Keratinocyte (primary cell): ENCODE data around the gene CDK14. TPM values are rescaled to one million over a fixed set of nuclear protein-coding genes. Genes with fewer than 3 reads are reported as not detected.

Source experiments
- DNase-seq: peaks from one replicate; pipeline ENCODE4 v3.0.0-alpha.2; 2011; ENCODE audit warnings: low read depth, missing footprints, low spot score
- FAIRE-seq: peaks from 2 replicates; lab custom pipeline; 2011; peaks lifted over from hg19 to GRCh38; lab: Jason Lieb, UNC
- H2AFZ ChIP-seq: 2 replicates; pipeline ENCODE4 v1.6.0; 2012; ENCODE audit warnings: low read length, control low read depth, inconsistent platforms; ENCODE audit not compliant: control insufficient read depth
- H3K27ac ChIP-seq: 2 replicates; pipeline ENCODE4 v1.5.1; 2011; ENCODE audit warnings: low read length; ENCODE audit not compliant: control insufficient read depth, insufficient read depth
- H3K27me3 ChIP-seq: 3 replicates; pipeline ENCODE4 v1.6.0; 2011; ENCODE audit warnings: low read length; ENCODE audit not compliant: control insufficient read depth, insufficient read depth; ENCODE audit errors: extremely low read depth
- H3K36me3 ChIP-seq, 2 experiments: 2 replicates in 1 of 2; 3 replicates in 1 of 2; pipeline ENCODE4 v1.5.1; 2011; ENCODE audit warnings: low read length in 2 of 2, mild to moderate bottlenecking in 1 of 2; ENCODE audit not compliant: control insufficient read depth in 2 of 2, insufficient read depth in 2 of 2; ENCODE audit errors: extremely low read depth in 1 of 2
- H3K4me1 ChIP-seq: 3 replicates; pipeline ENCODE4 v1.5.1; 2011; ENCODE audit warnings: low read length; ENCODE audit not compliant: control insufficient read depth, insufficient read depth; ENCODE audit errors: extremely low read depth
- H3K4me2 ChIP-seq: 3 replicates; pipeline ENCODE4 v1.6.0; 2011; ENCODE audit warnings: low read depth, low read length; ENCODE audit not compliant: control insufficient read depth, insufficient read depth; ENCODE audit errors: extremely low read depth
- H3K4me3 ChIP-seq, 3 experiments: fragments of 200-600 bp in 1 of 3; sonication (generic) in 1 of 3; 2 replicates in 2 of 3; 3 replicates in 1 of 3; pipeline ENCODE4 v1.5.1; 2011 to 2016; ENCODE audit warnings: low read length in 3 of 3, mild to moderate bottlenecking in 3 of 3, control low read depth in 2 of 3, inconsistent platforms in 1 of 3, low read depth in 1 of 3, mixed read lengths in 1 of 3, mixed run types in 1 of 3, moderate library complexity in 1 of 3; ENCODE audit not compliant: control insufficient read depth in 2 of 3, insufficient read depth in 2 of 3; ENCODE audit errors: extremely low read depth in 1 of 3
- H3K79me2 ChIP-seq: 2 replicates; pipeline ENCODE4 v1.6.0; 2012; ENCODE audit warnings: low read length; ENCODE audit not compliant: control insufficient read depth, insufficient read depth
- H3K9ac ChIP-seq: 3 replicates; pipeline ENCODE4 v1.6.0; 2011; ENCODE audit warnings: low read length; ENCODE audit not compliant: control insufficient read depth, insufficient read depth; ENCODE audit errors: extremely low read depth
- H3K9me1 ChIP-seq: 3 replicates; pipeline ENCODE4 v1.6.0; 2011; ENCODE audit warnings: low read length; ENCODE audit not compliant: control insufficient read depth, insufficient read depth; ENCODE audit errors: extremely low read depth
- H3K9me3 ChIP-seq: 2 replicates; pipeline ENCODE4 v1.5.1; 2012; ENCODE audit warnings: low read depth, low read length; ENCODE audit not compliant: control insufficient read depth
- H4K20me1 ChIP-seq: 3 replicates; pipeline ENCODE4 v1.6.0; 2011; ENCODE audit warnings: low read length; ENCODE audit not compliant: control insufficient read depth, insufficient read depth; ENCODE audit errors: extremely low read depth
- CTCF ChIP-seq, 3 experiments: IDR thresholded peaks in 1 of 3; conservative IDR thresholded peaks in 1 of 3; optimal IDR thresholded peaks in 1 of 3; 2 replicates in 2 of 3; 3 replicates in 1 of 3; pipeline versions ENCODE3 to v1.5.1; 2011; ENCODE audit warnings: low read length in 3 of 3, mild to moderate bottlenecking in 3 of 3, moderate library complexity in 2 of 3, control low read depth in 1 of 3, inconsistent platforms in 1 of 3; ENCODE audit not compliant: insufficient read depth in 2 of 3; ENCODE audit errors: extremely low read depth in 1 of 3
- EZH2 ChIP-seq: IDR thresholded peaks from one replicate; pipeline ENCODE4 v1.6.1; 2012; ENCODE audit warnings: inconsistent platforms, mild to moderate bottlenecking, low read length, moderate library complexity
- dilution Hi-C: fragments of 300-500 bp; cut with MboI; formaldehyde crosslinking; loops from one replicate; pipeline ENCODE4 v1.7.0; 2020; ENCODE audit warnings: low sequenced_read_pairs; ENCODE audit not compliant: extremely low pct_ligation_motif_present
- polyA plus RNA-seq, 5 experiments: library from polyadenylated mRNA; depleted of rRNA in 3 of 5; stranded (reverse) in 3 of 5; stranded (forward) in 1 of 5; unstranded in 1 of 5; fragments of >200 nt; gene quantifications; 1 replicate in 1 of 5; 2 replicates in 3 of 5; 3 replicates in 1 of 5; pipeline versions ENCODE4 v1.2.1 to v1.2.3, GENCODE V29; 2011 to 2012; ENCODE audit warnings: missing spikeins in 2 of 5, low read depth in 1 of 5, low replicate concordance in 1 of 5

The CDK14 gene
- polyA plus RNA-seq, 1 donor (not counting 4 experiments of a cell fraction or from before 2014, with no cell fraction given) = 4.0 TPM

- H3K27me3 ChIP-seq = peaks cover 4% of the 10 kb centered on the region
- H3K4me1 ChIP-seq = no peaks in the 10 kb centered on the region
- H2AFZ ChIP-seq = no peak overlapping the region
- H4K20me1 ChIP-seq = no peaks in the 10 kb centered on the region
- H3K9ac ChIP-seq = no peak overlapping the region
- FAIRE-seq = no peak
- no peak overlapping the region for H3K27ac ChIP-seq
- no peak overlapping the region for H3K4me2 ChIP-seq
- no peak for TF ChIP-seq EZH2
- no peaks in the 10 kb centered on the region for H3K79me2 ChIP-seq
- H3K4me3 ChIP-seq = no peak overlapping the region
- H3K36me3 ChIP-seq = no peaks in the 10 kb centered on the region
- no peaks in the 10 kb centered on the region for H3K9me3 ChIP-seq
- dilution Hi-C loops = no loop called here
- no peaks in the 10 kb centered on the region for H3K9me1 ChIP-seq
- no peak for DNase-seq
Measured at GRCh38 chr7:91228927-91229558, 632.9 kb downstream of the CDK14 start.

- DNase-seq = no peak
- H2AFZ ChIP-seq = no peak overlapping the region
- H3K9me1 ChIP-seq = no peaks in the 10 kb centered on the region
- H3K4me1 ChIP-seq = no peaks in the 10 kb centered on the region
- no peak for FAIRE-seq
- H3K4me3 ChIP-seq = no peak overlapping the region
- no peaks in the 10 kb centered on the region for H3K36me3 ChIP-seq
- no peaks in the 10 kb centered on the region for H3K79me2 ChIP-seq
- no peak for TF ChIP-seq CTCF (optimal IDR thresholded peaks at IDR 0.05 in 1 of 3, IDR thresholded peaks at IDR 0.05 in 1 of 3, conservative IDR thresholded peaks at IDR 0.05 in 1 of 3; ENCODE audit: extremely low read depth in 1 of 3, insufficient read depth in 2 of 3, low read length in 3 of 3)
- no peak for TF ChIP-seq EZH2
- no peaks in the 10 kb centered on the region for H4K20me1 ChIP-seq
- dilution Hi-C loops = no loop called here
- H3K9me3 ChIP-seq = no peaks in the 10 kb centered on the region
- H3K27me3 ChIP-seq = peaks cover 4% of the 10 kb centered on the region
- no peak overlapping the region for H3K9ac ChIP-seq
- no peak overlapping the region for H3K4me2 ChIP-seq
- no peak overlapping the region for H3K27ac ChIP-seq
Measured at GRCh38 chr7:91230100-91230499, 634.0 kb downstream of the CDK14 start.

GRCh38 chr7:91230503-91230902, 634.4 kb downstream of the CDK14 start:
- Histone ChIP-seq H4K20me1 (no peaks in the 10 kb centered on the region), H3K27ac (no peak overlapping the region), H3K27me3 (peaks cover 4% of the 10 kb centered on the region), H3K4me1 (no peaks in the 10 kb centered on the region), H3K79me2 (no peaks in the 10 kb centered on the region), H3K9me1 (no peaks in the 10 kb centered on the region), H3K9me3 (no peaks in the 10 kb centered on the region), H3K4me2 (no peak overlapping the region), H3K9ac (no peak overlapping the region), H3K4me3 (no peak overlapping the region), H3K36me3 (no peaks in the 10 kb centered on the region), H2AFZ (no peak overlapping the region)
- DNase-seq (no peak), FAIRE-seq (no peak)
- TF ChIP-seq EZH2 (no peak), CTCF (optimal IDR thresholded peaks at IDR 0.05 in 1 of 3, IDR thresholded peaks at IDR 0.05 in 1 of 3, conservative IDR thresholded peaks at IDR 0.05 in 1 of 3; ENCODE audit: extremely low read depth in 1 of 3, insufficient read depth in 2 of 3, low read length in 3 of 3) (no peak)
- dilution Hi-C loops = no loop called here
